Gastrocnemius medialis (tissue), 4 donors: Measurements from ENCODE around the gene SPOCK1. TPM values are rescaled to one million over a fixed set of nuclear protein-coding genes. Genes with fewer than 3 reads are reported as not detected.
"Not testable (repeated sequence)": the region's sequence is repeated elsewhere in the genome, so short reads cannot be mapped to it uniquely, and the experiment has no call there.

Experiments used
- ATAC-seq, 2 donors: fragments of 150-250 bp; one replicate each; pipeline ENCODE4 v1.9.1; 2016
- DNase-seq, 2 donors: peaks; one replicate each; pipeline ENCODE4 v3.0.0-alpha.2; 2019
- H3K27ac ChIP-seq, 4 donors: fragments of 200-600 bp; sonication (generic); 1 replicate in 1 of 4; 2 replicates in 3 of 4; pipeline ENCODE4 v1.5.1; 2016 to 2018; ENCODE audit warnings: mild to moderate bottlenecking in 2 of 4, moderate library complexity in 1 of 4
- H3K27me3 ChIP-seq, 3 donors: fragments of 200-600 bp; sonication (generic) in 2 of 3; 1 replicate in 1 of 3; 2 replicates in 2 of 3; pipeline versions ENCODE4 v1.5.1 to v1.6.0; 2016 to 2019; ENCODE audit warnings: mild to moderate bottlenecking in 1 of 3, moderate library complexity in 1 of 3
- H3K36me3 ChIP-seq, 2 donors: fragments of 200-600 bp; sonication (generic) in 1 of 2; one replicate each; pipeline ENCODE4 v1.5.1; 2017 to 2018
- H3K4me1 ChIP-seq, 2 donors: fragments of 200-600 bp; sonication (generic) in 1 of 2; one replicate each; pipeline ENCODE4 v1.5.1; 2016 to 2017; ENCODE audit warnings: mild to moderate bottlenecking in 2 of 2
- H3K4me3 ChIP-seq, 4 donors: fragments of 200-600 bp; sonication (generic) in 3 of 4; 1 replicate in 1 of 4; 2 replicates in 3 of 4; pipeline ENCODE4 v1.5.1; 2016 to 2019; ENCODE audit warnings: mild to moderate bottlenecking in 2 of 4
- H3K9me3 ChIP-seq, 3 donors: fragments of 200-600 bp; sonication (generic) in 2 of 3; 1 replicate in 1 of 3; 2 replicates in 2 of 3; pipeline ENCODE4 v1.5.1; 2016 to 2019
- CTCF ChIP-seq, 5 experiments: fragments of 450-650 bp in 3 of 5; fragments of 200-600 bp in 2 of 5; sonication (generic) in 2 of 5; IDR thresholded peaks in 4 of 5; conservative IDR thresholded peaks in 1 of 5; 1 replicate in 4 of 5; 2 replicates in 1 of 5; pipeline ENCODE4 v1.5.1; 2016 to 2019; ENCODE audit warnings: antibody characterized with exemption in 5 of 5, mild to moderate bottlenecking in 3 of 5, moderate library complexity in 3 of 5
- POLR2A ChIP-seq, 2 donors: fragments of 450-650 bp; IDR thresholded peaks; one replicate each; pipeline ENCODE4 v1.6.1; 2017; ENCODE audit warnings: antibody characterized with exemption in 2 of 2, mild to moderate bottlenecking in 2 of 2, moderate library complexity in 2 of 2
- in situ Hi-C, 4 donors: fragments of 200-750 bp; cut with MboI; loops; one replicate each; pipeline versions ENCODE4 v1.15.0 to v1.8.0; 2017; ENCODE audit warnings: low sequenced_read_pairs in 4 of 4
- intact Hi-C: fragments of 100-400 bp; cut with DNase I; formaldehyde crosslinking; loops from one replicate; pipeline ENCODE4 v1.15.1; 2023; ENCODE audit warnings: low total_unique reads
- total RNA-seq, 4 donors: library from RNA; depleted of rRNA; stranded (reverse); fragments of >200 nt; gene quantifications; one replicate each; pipeline versions ENCODE4 v1.1.0 to v1.2.3, GENCODE V29; 2016

Gene SPOCK1
- total RNA-seq, 4 donors from 2014 or later: 5.8 to 33.8 (median 25.3) TPM

- H3K36me3 ChIP-seq: no peaks in the 10 kb centered on the region
- no peak for ATAC-seq
- intact Hi-C loops: no loop called here
- no peak for TF ChIP-seq POLR2A (IDR thresholded peaks at IDR 0.05)
- no peak for DNase-seq
- no peaks in the 10 kb centered on the region for H3K9me3 ChIP-seq
- H3K4me3 ChIP-seq: no peak overlapping the region
- no peaks in the 10 kb centered on the region for H3K27me3 ChIP-seq
- H3K4me1 ChIP-seq: no peaks in the 10 kb centered on the region
- in situ Hi-C loops: loop anchor here in 3 of 4 donors (5.0 to 10.0 kb wide), 4 partner anchors 157 to 695 kb away; no protein-coding TSS in a partner anchor
- H3K27ac ChIP-seq: no peak overlapping the region
These were observed 2.8 kb upstream of the SPOCK1 start for GRCh38 chr5:137501846-137502406.

GRCh38 chr5:137501226-137501625 is 2.1 kb upstream of the SPOCK1 start:
- H3K27me3 ChIP-seq: no peaks in the 10 kb centered on the region
- no peaks in the 10 kb centered on the region for H3K4me1 ChIP-seq
- H3K27ac ChIP-seq: no peak overlapping the region
- no peaks in the 10 kb centered on the region for H3K36me3 ChIP-seq
- intact Hi-C loops (no loop called here), in situ Hi-C loops (loop anchor here in 3 of 4 donors (5.0 to 10.0 kb wide), 4 partner anchors 156 to 694 kb away; no protein-coding TSS in a partner anchor)
- DNase-seq (no peak), ATAC-seq (no peak)
- no peaks in the 10 kb centered on the region for H3K9me3 ChIP-seq
- TF ChIP-seq POLR2A (IDR thresholded peaks at IDR 0.05) (no peak), CTCF (IDR thresholded peaks at IDR 0.05 in 4 of 5, conservative IDR thresholded peaks at IDR 0.05 in 1 of 5) (no peak)
- no peak overlapping the region for H3K4me3 ChIP-seq

GRCh38 chr5:137500615-137501225 is 1.6 kb upstream of the SPOCK1 start:
- intact Hi-C loops: no loop called here

GRCh38 chr5:137499506-137499847 is 351 bp upstream of the SPOCK1 start:
- intact Hi-C loops: loop anchor here (2.0 to 5.0 kb wide), 3 partner anchors 112 to 697 kb away; partner anchors contain the start of gene HNRNPA0
- H3K27ac ChIP-seq, DNase-seq, H3K4me1 ChIP-seq, ATAC-seq, H3K27me3 ChIP-seq, H3K4me3 ChIP-seq, H3K36me3 ChIP-seq, H3K9me3 ChIP-seq: not testable (repeated sequence)
- in situ Hi-C loops: loop anchor here in 2 of 4 donors (25.0 kb wide), 2 partner anchors 287 to 687 kb away; no protein-coding TSS in a partner anchor

More at GRCh38 chr5:137500615-137501225, 1.6 kb upstream of the SPOCK1 start:
- ATAC-seq: no peak
- H3K36me3 ChIP-seq: no peaks in the 10 kb centered on the region
- in situ Hi-C loops: loop anchor here in 3 of 4 donors (5.0 to 10.0 kb wide), 4 partner anchors 156 to 693 kb away; no protein-coding TSS in a partner anchor
- H3K9me3 ChIP-seq: no peaks in the 10 kb centered on the region
- no peak overlapping the region for H3K27ac ChIP-seq
- H3K4me1 ChIP-seq: no peaks in the 10 kb centered on the region
- H3K27me3 ChIP-seq: no peaks in the 10 kb centered on the region
- TF ChIP-seq POLR2A (IDR thresholded peaks at IDR 0.05) (no peak), CTCF (IDR thresholded peaks at IDR 0.05 in 4 of 5, conservative IDR thresholded peaks at IDR 0.05 in 1 of 5) (no peak)
- no peak for DNase-seq
- no peak overlapping the region for H3K4me3 ChIP-seq

- in situ Hi-C loops (loop anchor here in 2 of 4 donors (25.0 kb wide), 2 partner anchors 286 to 686 kb away; no protein-coding TSS in a partner anchor), intact Hi-C loops (loop anchor here (1.0 to 5.0 kb wide), 5 partner anchors 111 to 696 kb away; partner anchors contain the start of gene HNRNPA0)
- Histone ChIP-seq H3K4me1 (no peaks in the 10 kb centered on the region), H3K27me3 (no peaks in the 10 kb centered on the region), H3K9me3 (no peaks in the 10 kb centered on the region), H3K4me3 (peak overlapping the region; percentile 49 to 69 (median 62)), H3K36me3 (no peaks in the 10 kb centered on the region), H3K27ac (peak overlapping the region in 2 of 4 donors; percentile 57 to 75)
- peak; percentile 40 to 54 for ATAC-seq
- TF ChIP-seq POLR2A (IDR thresholded peaks at IDR 0.05): no peak
- TF ChIP-seq CTCF (IDR thresholded peaks at IDR 0.05 in 4 of 5, conservative IDR thresholded peaks at IDR 0.05 in 1 of 5): no peak
- DNase-seq: peak in 1 of 2 donors; percentile 18
These were observed 808 bp downstream of the SPOCK1 start for GRCh38 chr5:137498301-137498735.
